ENCODE measurements around the gene STAM2. TPM values are rescaled to one million over a fixed set of nuclear protein-coding genes. Genes with fewer than 3 reads are reported as not detected.

STAM2 gene
- total and polyA plus RNA-seq, 11 donors = 4.7 to 36.1 (median 25.7) TPM

DNA sequence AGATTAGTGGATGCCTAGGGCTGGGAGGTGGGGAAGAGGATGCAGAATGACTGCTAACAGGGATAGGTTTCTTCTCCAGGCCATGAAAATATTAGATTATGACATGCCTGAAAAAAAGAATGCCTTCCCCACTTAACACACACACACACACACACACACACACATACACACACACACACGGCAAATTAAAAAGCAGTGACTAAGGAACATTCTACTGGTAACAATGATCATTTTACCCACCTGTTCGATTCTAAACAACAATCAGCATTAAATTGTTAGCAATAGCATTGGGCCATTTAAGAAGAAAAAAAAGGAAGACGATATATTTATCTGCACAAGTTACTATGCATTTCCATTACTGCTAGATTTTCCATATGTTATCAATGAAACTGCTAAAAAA lies 87.6 kb downstream of the STAM2 start:
- Histone ChIP-seq H3K27ac (no peak overlapping the region), H3K4me1 (peaks cover 0 to 15% (median 0%) of the 10 kb centered on the region in 12 donors), H3K27me3 (no peaks in the 10 kb centered on the region), H3K4me3 (no peak overlapping the region), H3K36me3 (no peaks in the 10 kb centered on the region), H3K9me3 (no peaks in the 10 kb centered on the region)
- DNase-seq = no peak
- no peak for TF ChIP-seq CTCF (IDR thresholded peaks at IDR 0.05)
- ATAC-seq = no peak
- 82 to 84% (median 83%) methylated on average over 3 of the region's 3 CpGs for WGBS, 4 donors
- intact Hi-C loops (cut with DNase I) = no loop called here

DNA sequence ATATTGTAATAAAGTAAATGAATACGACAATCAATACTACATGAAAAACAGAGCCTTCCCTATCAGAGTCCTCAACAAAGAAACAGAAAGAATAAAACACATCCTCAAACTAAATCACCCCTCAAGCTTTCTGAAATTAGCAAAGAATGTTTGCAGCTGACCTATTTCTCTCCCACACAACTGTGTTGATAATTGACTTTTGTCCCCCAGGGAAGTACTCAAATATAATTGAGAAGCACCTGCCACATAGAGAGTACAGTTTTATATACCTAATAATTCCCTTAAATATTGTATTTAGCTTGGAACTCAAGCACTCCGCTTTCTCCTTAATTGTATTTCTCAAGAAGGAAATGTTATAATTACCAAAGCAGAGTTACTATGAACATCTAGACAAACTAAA lies 89.3 kb downstream of the STAM2 start:
- peaks cover 0 to 15% (median 0%) of the 10 kb centered on the region in 12 donors for H3K4me1 ChIP-seq
- ATAC-seq (no peak), DNase-seq (no peak)
- no peaks in the 10 kb centered on the region for H3K9me3 ChIP-seq
- WGBS, 4 donors = 94 to 100% (median 97%) methylated on average over 2 of the region's 2 CpGs
- H3K4me3 ChIP-seq = no peak overlapping the region
- TF ChIP-seq CTCF (IDR thresholded peaks at IDR 0.05) (no peak), POLR2A (IDR thresholded peaks at IDR 0.05) (no peak)
- H3K27ac ChIP-seq = no peak overlapping the region
- intact Hi-C loops (cut with DNase I) = no loop called here
- H3K36me3 ChIP-seq = no peaks in the 10 kb centered on the region
- H3K27me3 ChIP-seq = no peaks in the 10 kb centered on the region

DNA sequence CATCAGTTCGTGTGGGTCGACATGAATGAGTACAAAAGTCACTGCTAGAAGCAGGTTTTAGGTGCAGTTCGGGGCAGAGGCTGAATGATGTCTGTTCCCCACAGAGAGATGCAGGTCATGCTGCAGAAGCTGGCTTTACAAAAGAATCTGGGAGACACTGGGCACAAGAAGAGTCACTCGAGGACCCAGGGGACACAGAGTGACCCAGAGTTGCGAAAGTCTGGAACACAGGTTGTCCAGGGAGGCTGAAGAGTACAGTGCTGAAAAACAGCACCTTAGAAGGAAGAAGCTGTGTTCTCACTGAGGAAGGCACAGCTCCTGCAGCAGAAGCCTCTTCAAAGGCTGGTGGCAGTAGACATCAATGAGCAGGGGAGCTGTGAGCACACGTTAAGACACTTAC lies 91.5 kb downstream of the STAM2 start:
- intact Hi-C loops (cut with DNase I) = no loop called here
- no peaks in the 10 kb centered on the region for H3K9me3 ChIP-seq
- ATAC-seq (no peak), DNase-seq (no peak)
- H3K4me3 ChIP-seq = no peak overlapping the region
- WGBS, 4 donors = 88 to 92% (median 91%) methylated on average over 6 of the region's 6 CpGs
- peaks cover 0 to 4% (median 0%) of the 10 kb centered on the region in 12 donors for H3K4me1 ChIP-seq
- TF ChIP-seq POLR2A (IDR thresholded peaks at IDR 0.05) (no peak), CTCF (IDR thresholded peaks at IDR 0.05) (no peak)
- no peaks in the 10 kb centered on the region for H3K27me3 ChIP-seq
- no peaks in the 10 kb centered on the region for H3K36me3 ChIP-seq
- no peak overlapping the region for H3K27ac ChIP-seq

GRCh38 chr2:152083202-152083875 lies 92.2 kb downstream of the STAM2 start:
- no peak for ATAC-seq
- DNase-seq = no peak
- Histone ChIP-seq H3K4me1 (no peaks in the 10 kb centered on the region), H3K9me3 (no peaks in the 10 kb centered on the region), H3K36me3 (no peaks in the 10 kb centered on the region), H3K27ac (no peak overlapping the region), H3K27me3 (no peaks in the 10 kb centered on the region), H3K4me3 (no peak overlapping the region)
- intact Hi-C loops (cut with DNase I) = no loop called here
- WGBS, 4 donors = 83 to 86% (median 85%) methylated on average over 6 of the region's 6 CpGs
- TF ChIP-seq CTCF (IDR thresholded peaks at IDR 0.05) (no peak), POLR2A (IDR thresholded peaks at IDR 0.05) (no peak)
